IMR-90 (cell line): ENCODE results near the gene TP53I11. TPM values are rescaled to one million over a fixed set of nuclear protein-coding genes. Genes with fewer than 3 reads are reported as not detected.

ENCODE experiments used
- ATAC-seq: fragments of 200-7000 bp; cut with Tn5 transposase; 2 replicates; pipeline ENCODE4 v1.9.1; 2020; ENCODE audit warnings: low read depth, mild to moderate bottlenecking, moderate library complexity
- BruUV-seq: library from RNA; stranded (reverse); fragments of 400-500 nt; replicated peaks from 2 replicates; lab custom pipeline; 2021; lab: Mats Ljungman, UMichigan
- CTCF ChIA-PET: fragments of 300-600 bp; formaldehyde crosslinking; extraction: SDS; loops from one replicate; lab custom pipeline; 2021; ENCODE audit warnings: antibody characterized with exemption; lab: Yijun Ruan, JAX
- POLR2A ChIA-PET: fragments of 300-600 bp; sonication (Branson Sonifier 250); formaldehyde crosslinking; loops from one replicate; lab custom pipeline; 2022; ENCODE audit warnings: antibody characterized with exemption; ENCODE audit not compliant: unreplicated experiment; lab: Charles Lee
- DNase-seq: peaks from one replicate; pipeline ENCODE4 v3.0.0; 2013
- H2AFZ ChIP-seq: replicated peaks from 2 replicates; pipeline ENCODE3; 2013; ENCODE audit warnings: low read length, mild to moderate bottlenecking; ENCODE audit not compliant: poor library complexity
- H2AK5ac ChIP-seq: 2 replicates; pipeline ENCODE4 v1.6.1; 2013; ENCODE audit warnings: low read depth, low read length, inconsistent platforms
- H2AK9ac ChIP-seq: replicated peaks from 2 replicates; pipeline ENCODE3; 2013; ENCODE audit warnings: mild to moderate bottlenecking, low read depth, low read length, moderate library complexity; ENCODE audit not compliant: poor library complexity
- H2BK120ac ChIP-seq: 2 replicates; pipeline ENCODE4 v1.6.1; 2013; ENCODE audit warnings: low read depth, low read length, inconsistent platforms
- H2BK15ac ChIP-seq: 3 replicates; pipeline ENCODE4 v1.6.1; 2013; ENCODE audit warnings: low read depth, low read length, inconsistent platforms
- H2BK20ac ChIP-seq: 2 replicates; pipeline ENCODE4 v1.6.1; 2013; ENCODE audit warnings: low read depth, mild to moderate bottlenecking, inconsistent platforms, low read length, moderate library complexity
- H2BK5ac ChIP-seq: 2 replicates; pipeline ENCODE4 v1.6.1; 2013; ENCODE audit warnings: mild to moderate bottlenecking, low read depth, low read length, inconsistent platforms; ENCODE audit not compliant: poor library complexity, severe bottlenecking
- H3K14ac ChIP-seq: replicated peaks from 2 replicates; pipeline ENCODE4 v1.6.1; 2013; ENCODE audit warnings: low read depth, low read length, inconsistent platforms
- H3K18ac ChIP-seq: 2 replicates; pipeline ENCODE4 v1.6.1; 2013; ENCODE audit warnings: low read depth, low read length, control low read depth
- H3K23ac ChIP-seq: 2 replicates; pipeline ENCODE4 v1.6.1; 2013; ENCODE audit warnings: low read depth, low read length, inconsistent platforms
- H3K27ac ChIP-seq: 2 replicates; pipeline ENCODE4 v1.5.1; 2013; ENCODE audit warnings: mild to moderate bottlenecking, control low read depth, low read length; ENCODE audit not compliant: insufficient read depth
- H3K27me3 ChIP-seq: 2 replicates; pipeline ENCODE4 v1.6.1; 2013; ENCODE audit warnings: low read length; ENCODE audit not compliant: control insufficient read depth, insufficient read depth
- H3K36me3 ChIP-seq: 2 replicates; pipeline ENCODE4 v1.6.1; 2013; ENCODE audit warnings: low read length, mixed read lengths; ENCODE audit not compliant: control insufficient read depth, insufficient read depth
- H3K4ac ChIP-seq: 2 replicates; pipeline ENCODE4 v1.6.1; 2013; ENCODE audit warnings: low read depth, low read length, inconsistent platforms
- H3K4me1 ChIP-seq: 2 replicates; pipeline ENCODE4 v1.6.1; 2013; ENCODE audit warnings: low read length, mixed read lengths; ENCODE audit not compliant: control insufficient read depth, insufficient read depth
- H3K4me2 ChIP-seq: 2 replicates; pipeline ENCODE4 v1.6.1; 2013; ENCODE audit warnings: low read depth, mild to moderate bottlenecking, control low read depth, low read length, moderate library complexity
- H3K4me3 ChIP-seq: 2 replicates; pipeline ENCODE4 v1.5.1; 2013; ENCODE audit warnings: low read depth, mild to moderate bottlenecking, control low read depth, low read length, moderate library complexity; ENCODE audit not compliant: insufficient read depth
- H3K56ac ChIP-seq: 2 replicates; pipeline ENCODE4 v1.6.1; 2013; ENCODE audit warnings: low read length, inconsistent platforms; ENCODE audit not compliant: insufficient read depth; ENCODE audit errors: extremely low read depth
- H3K79me1 ChIP-seq, 2 experiments: 2 replicates each; pipeline ENCODE4 v1.6.1; 2013; ENCODE audit warnings: low read length in 2 of 2, inconsistent platforms in 1 of 2, low read depth in 1 of 2
- H3K9ac ChIP-seq: 2 replicates; pipeline ENCODE4 v1.6.1; 2013; ENCODE audit warnings: low read depth, low read length, control low read depth
- H3K9me1 ChIP-seq: 2 replicates; pipeline ENCODE4 v1.6.1; 2013; ENCODE audit warnings: low read length, inconsistent platforms; ENCODE audit not compliant: insufficient read depth
- H3K9me3 ChIP-seq: 2 replicates; pipeline ENCODE4 v1.6.1; 2013; ENCODE audit warnings: low read length; ENCODE audit not compliant: control insufficient read depth, insufficient read depth
- H4K20me1 ChIP-seq: 2 replicates; pipeline ENCODE4 v1.6.1; 2013; ENCODE audit warnings: low read length, inconsistent platforms; ENCODE audit not compliant: insufficient read depth
- H4K5ac ChIP-seq: 2 replicates; pipeline ENCODE4 v1.6.1; 2013; ENCODE audit warnings: mild to moderate bottlenecking, low read depth, low read length, control low read depth
- H4K8ac ChIP-seq, 2 experiments: 2 replicates each; pipeline ENCODE4 v1.6.1; 2013; ENCODE audit warnings: low read depth in 2 of 2, low read length in 2 of 2, control low read depth in 1 of 2, inconsistent platforms in 1 of 2
- H4K91ac ChIP-seq: 2 replicates; pipeline ENCODE4 v1.6.1; 2013; ENCODE audit warnings: low read depth, low read length, inconsistent platforms; ENCODE audit not compliant: insufficient read depth
- BHLHE40 ChIP-seq: fragments of 150-350 bp; IDR thresholded peaks from 2 replicates; pipeline ENCODE4 v1.6.1; 2016; ENCODE audit warnings: mild to moderate bottlenecking, low read depth, low read length
- CEBPB ChIP-seq: IDR thresholded peaks from 2 replicates; pipeline ENCODE4 v1.6.1; 2012; ENCODE audit warnings: low read depth, low read length, improper control_type of control experiment
- MAFK ChIP-seq: IDR thresholded peaks from 2 replicates; pipeline ENCODE4 v1.6.1; 2012; ENCODE audit warnings: low read depth, low read length, improper control_type of control experiment
- MXI1 ChIP-seq: IDR thresholded peaks from 2 replicates; pipeline ENCODE4 v1.6.1; 2012; ENCODE audit warnings: low read depth, mild to moderate bottlenecking, low read length, moderate library complexity, borderline replicate concordance
- RFX5 ChIP-seq: IDR thresholded peaks from 2 replicates; pipeline ENCODE4 v1.8.0; 2012; ENCODE audit warnings: low read depth, mild to moderate bottlenecking, low read length, moderate library complexity
- whole genome bisulfite sequencing, 2 experiments: methylation state at CpG; one replicate each; pipeline versions ENCODE4 v1.1.5 to v1.1.7; 2013; ENCODE audit warnings: missing lambda C conversion rate in 2 of 2; ENCODE audit not compliant: insufficient read length in 1 of 2; ENCODE audit errors: extremely low coverage in 2 of 2; 5-methylcytosine and 5-hydroxymethylcytosine counted together
- dilution Hi-C: fragments of 300-500 bp; cut with HindIII; formaldehyde crosslinking; loops from one replicate; pipeline ENCODE4 v1.14.3; 2018; ENCODE audit warnings: low sequenced_read_pairs; ENCODE audit not compliant: unreplicated experiment
- in situ Hi-C: fragments of 300-500 bp; cut with MboI; formaldehyde crosslinking; loops from 3 replicates; pipeline ENCODE4 v1.14.3; 2019; ENCODE audit warnings: low sequenced_read_pairs, inconsistent platforms, mixed read lengths
- intact Hi-C: fragments of 100-400 bp; cut with micrococcal nuclease; formaldehyde crosslinking; loops from 2 replicates; pipeline ENCODE4 v1.10.0; 2022
- polyA plus RNA-seq, 3 experiments: library from polyadenylated mRNA; depleted of rRNA; stranded (reverse); fragments of >200 nt; gene quantifications; 2 replicates each; pipeline ENCODE4 v1.2.3, GENCODE V29; 2012; ENCODE audit warnings: low replicate concordance in 1 of 3
- total RNA-seq: library from RNA; depleted of rRNA; stranded (reverse); fragments of >200 nt; gene quantifications from 2 replicates; pipeline ENCODE4 v1.2.3, GENCODE V29; 2012
- TF ChIP-seq, protein P1 (sequence below): conservative IDR thresholded peaks from 2 replicates; pipeline ENCODE4 v1.5.1; 2012; ENCODE audit warnings: mild to moderate bottlenecking, low read depth, low read length, improper control_type of control experiment

The TP53I11 gene
- total and polyA plus RNA-seq, 2 of the 4 experiments (the other 2 are of a cell fraction): 3.9 to 22.0 TPM

GRCh38 chr11:44903035-44903434 is 47.6 kb downstream of the TP53I11 start:
- Histone ChIP-seq H3K27ac (no peak overlapping the region), H2BK20ac (no peak overlapping the region), H3K56ac (no peak overlapping the region), H3K4me3 (no peak overlapping the region), H3K4me1 (peaks cover 2% of the 10 kb centered on the region; the same call in 1 of the 2 replicates), H4K91ac (no peak overlapping the region), H2AK9ac (no peak overlapping the region), H4K8ac (no peak overlapping the region), H3K9ac (no peak overlapping the region), H2AFZ (no peak overlapping the region), H2BK5ac (no peak overlapping the region), H3K4ac (no peak overlapping the region), H2AK5ac (no peak overlapping the region), H3K23ac (no peak overlapping the region), H3K9me3 (peaks cover 6% of the 10 kb centered on the region; the same call in 1 of the 2 replicates), H4K5ac (no peak overlapping the region), H3K9me1 (no peaks in the 10 kb centered on the region), H3K36me3 (no peaks in the 10 kb centered on the region), H3K79me1 (no peaks in the 10 kb centered on the region), H2BK120ac (no peak overlapping the region), H2BK15ac (no peak overlapping the region), H3K18ac (no peak overlapping the region), H3K27me3 (peaks cover 22% of the 10 kb centered on the region), H3K4me2 (no peak overlapping the region), H4K20me1 (no peaks in the 10 kb centered on the region), H3K14ac (no peak overlapping the region)
- no peak for TF ChIP-seq RFX5
- no peak for TF ChIP-seq BHLHE40
- TF ChIP-seq, protein P1, sequence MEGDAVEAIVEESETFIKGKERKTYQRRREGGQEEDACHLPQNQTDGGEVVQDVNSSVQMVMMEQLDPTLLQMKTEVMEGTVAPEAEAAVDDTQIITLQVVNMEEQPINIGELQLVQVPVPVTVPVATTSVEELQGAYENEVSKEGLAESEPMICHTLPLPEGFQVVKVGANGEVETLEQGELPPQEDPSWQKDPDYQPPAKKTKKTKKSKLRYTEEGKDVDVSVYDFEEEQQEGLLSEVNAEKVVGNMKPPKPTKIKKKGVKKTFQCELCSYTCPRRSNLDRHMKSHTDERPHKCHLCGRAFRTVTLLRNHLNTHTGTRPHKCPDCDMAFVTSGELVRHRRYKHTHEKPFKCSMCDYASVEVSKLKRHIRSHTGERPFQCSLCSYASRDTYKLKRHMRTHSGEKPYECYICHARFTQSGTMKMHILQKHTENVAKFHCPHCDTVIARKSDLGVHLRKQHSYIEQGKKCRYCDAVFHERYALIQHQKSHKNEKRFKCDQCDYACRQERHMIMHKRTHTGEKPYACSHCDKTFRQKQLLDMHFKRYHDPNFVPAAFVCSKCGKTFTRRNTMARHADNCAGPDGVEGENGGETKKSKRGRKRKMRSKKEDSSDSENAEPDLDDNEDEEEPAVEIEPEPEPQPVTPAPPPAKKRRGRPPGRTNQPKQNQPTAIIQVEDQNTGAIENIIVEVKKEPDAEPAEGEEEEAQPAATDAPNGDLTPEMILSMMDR: no peak
- no peak for TF ChIP-seq MXI1
- no peak for TF ChIP-seq CEBPB
- TF ChIP-seq MAFK: no peak
- no peak for DNase-seq
- BruUV-seq: no TSS peak
- dilution Hi-C loops: no loop called here
- 83% methylated on average over 4 of the region's 7 CpGs; no CpG with 5 or more reads in 1 of the 2 experiments for WGBS, 2 experiments
- in situ Hi-C loops: loop anchor here (25.0 kb wide), 1 partner anchor 791 kb away; no protein-coding TSS in a partner anchor
- CTCF ChIA-PET: no interaction called here
- intact Hi-C loops: no loop called here
- ATAC-seq: no peak
- POLR2A ChIA-PET: no interaction called here
